Hindlimb muscle (tissue), 1 donor: ENCODE measurements around the gene ERCC5. TPM values are rescaled to one million over a fixed set of nuclear protein-coding genes. Genes with fewer than 3 reads are reported as not detected.

Experiments
- DNase-seq: peaks from one replicate; pipeline ENCODE4 v3.0.0-alpha.2; 2013
- polyA plus RNA-seq: library from polyadenylated mRNA; unstranded; fragments of 120-200 nt; gene quantifications from one replicate; pipeline ENCODE4 v1.2.1, GENCODE V29; 2013; ENCODE audit not compliant: insufficient read length

Gene ERCC5
- polyA plus RNA-seq, 1 donor = 45.5 TPM

DNA sequence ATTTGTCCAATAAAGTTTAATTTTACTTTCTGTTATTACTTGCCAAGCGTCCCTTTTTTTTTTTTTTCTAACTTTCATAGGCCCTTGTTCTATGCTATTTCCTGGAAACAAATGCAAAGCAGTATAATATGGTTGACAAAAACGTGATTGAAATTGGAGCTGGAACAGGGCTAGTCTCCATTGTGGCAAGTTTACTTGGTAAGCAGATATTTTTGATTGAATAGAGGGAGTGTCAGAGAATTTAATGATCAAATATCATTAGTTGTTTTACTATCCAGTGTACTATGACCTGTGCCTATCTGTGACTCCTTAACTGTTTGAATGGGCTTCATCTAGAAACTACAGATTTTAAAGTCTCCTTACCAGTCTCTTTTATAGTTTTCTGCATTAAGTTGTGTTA, 46.7 kb downstream of the ERCC5 start:
- no peak for DNase-seq

DNA sequence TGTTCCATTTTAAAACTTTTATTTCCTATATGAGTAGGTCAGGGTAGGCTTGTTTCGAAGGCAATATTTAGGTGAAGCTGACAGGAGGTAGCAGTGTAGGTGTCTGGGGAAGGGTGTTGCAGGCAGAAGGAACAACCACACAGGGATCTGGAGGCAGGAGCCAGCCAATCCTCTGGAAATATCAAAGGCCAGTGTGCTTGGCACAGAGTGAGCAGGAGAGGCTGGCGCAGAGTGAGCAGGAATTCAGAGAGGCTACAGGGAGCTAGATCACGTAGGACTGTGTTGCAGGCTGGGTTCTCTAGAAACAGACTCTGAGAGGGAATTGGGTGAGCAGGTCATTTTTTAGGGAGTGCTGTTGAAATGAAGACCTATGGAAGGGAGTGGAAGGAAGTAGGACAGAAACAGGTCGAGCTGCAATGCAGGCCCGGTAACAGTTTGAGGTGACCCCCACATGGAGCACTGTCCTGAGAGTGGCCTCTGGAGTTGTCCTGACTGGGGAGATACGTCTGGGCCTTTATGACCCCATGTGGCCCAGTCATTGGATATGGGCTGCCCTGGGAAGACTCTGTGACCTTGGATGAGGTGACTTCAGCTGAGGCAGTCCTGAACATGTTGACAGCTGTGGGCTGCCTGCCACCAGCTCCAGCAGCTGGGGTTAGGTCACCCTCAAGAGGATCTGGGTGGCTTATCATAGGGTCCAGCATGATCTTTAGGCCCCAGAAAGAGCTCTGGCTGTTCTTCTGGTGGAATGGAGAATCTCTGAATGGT, 51.7 kb downstream of the ERCC5 start:
- DNase-seq = no peak

DNA sequence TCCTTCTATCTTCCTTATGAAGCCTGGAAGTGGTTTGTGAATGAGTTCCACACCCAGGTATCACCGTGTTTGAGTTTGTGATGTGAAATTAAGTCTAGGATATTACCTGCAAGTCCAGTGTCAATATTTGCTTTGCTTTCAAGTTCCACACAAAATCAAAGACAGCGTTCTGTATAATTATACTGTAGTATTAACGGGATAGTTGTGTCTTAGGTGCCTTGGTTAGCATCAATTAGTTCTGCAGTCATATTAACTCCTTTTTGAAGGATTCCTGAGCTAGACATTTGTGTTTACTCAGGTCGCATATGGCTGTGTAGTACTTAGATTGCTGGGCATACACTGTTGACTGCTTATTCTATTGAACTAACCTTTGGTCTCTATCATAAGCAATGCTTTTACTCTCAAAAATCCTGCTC, 54.4 kb downstream of the ERCC5 start:
- no peak for DNase-seq

DNA sequence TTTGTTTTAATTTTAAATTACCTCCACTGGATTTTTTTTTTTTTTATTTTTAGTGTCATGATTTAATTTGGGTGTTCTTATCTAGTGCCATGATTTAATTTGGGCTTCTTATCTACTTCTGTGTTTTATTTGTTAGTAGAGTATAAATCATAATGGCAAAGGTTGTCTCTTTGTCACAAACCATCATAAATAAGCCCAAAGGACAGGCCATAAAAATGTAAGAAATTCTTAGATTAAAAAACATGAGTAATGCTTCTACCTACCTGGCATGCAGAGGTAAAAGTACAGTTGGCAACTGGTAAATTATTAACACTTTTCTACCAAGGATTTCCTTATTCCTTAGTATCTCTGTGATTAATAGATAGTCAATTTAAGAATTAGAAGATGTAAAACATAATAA, 55.2 kb downstream of the ERCC5 start:
- DNase-seq = no peak

DNA sequence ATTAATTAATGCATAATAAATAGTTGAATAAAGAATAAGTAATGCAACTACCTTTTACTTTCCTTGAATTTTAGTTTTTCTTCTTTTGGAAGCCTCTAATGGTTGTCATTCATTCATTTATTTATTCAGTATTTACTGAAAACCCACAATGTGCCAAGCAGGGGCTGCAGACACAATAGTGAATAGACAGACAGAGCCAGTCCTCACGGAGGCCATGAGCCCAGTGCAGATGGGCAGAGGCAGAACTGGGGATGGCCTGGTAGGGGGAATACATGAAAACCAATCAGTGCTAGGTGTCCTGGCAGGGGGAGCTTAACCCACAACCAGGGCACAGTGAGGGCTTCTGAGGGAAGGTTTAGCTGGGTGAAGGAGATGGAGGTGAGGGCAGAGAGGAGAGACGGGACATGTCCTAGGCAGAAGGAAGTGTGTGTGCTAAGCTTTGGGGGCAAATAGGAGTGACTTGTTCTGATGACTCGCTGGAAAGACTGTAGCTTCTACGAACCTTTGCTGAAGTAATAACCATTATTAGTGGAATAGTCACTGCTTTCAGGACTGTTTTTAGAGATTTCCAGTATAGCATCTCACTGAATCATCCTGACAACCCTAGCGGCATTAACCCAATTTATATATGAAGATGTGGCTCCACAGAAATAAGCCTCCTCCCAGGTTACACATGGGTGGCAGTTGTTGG, 55.9 kb downstream of the ERCC5 start:
- no peak for DNase-seq

DNA sequence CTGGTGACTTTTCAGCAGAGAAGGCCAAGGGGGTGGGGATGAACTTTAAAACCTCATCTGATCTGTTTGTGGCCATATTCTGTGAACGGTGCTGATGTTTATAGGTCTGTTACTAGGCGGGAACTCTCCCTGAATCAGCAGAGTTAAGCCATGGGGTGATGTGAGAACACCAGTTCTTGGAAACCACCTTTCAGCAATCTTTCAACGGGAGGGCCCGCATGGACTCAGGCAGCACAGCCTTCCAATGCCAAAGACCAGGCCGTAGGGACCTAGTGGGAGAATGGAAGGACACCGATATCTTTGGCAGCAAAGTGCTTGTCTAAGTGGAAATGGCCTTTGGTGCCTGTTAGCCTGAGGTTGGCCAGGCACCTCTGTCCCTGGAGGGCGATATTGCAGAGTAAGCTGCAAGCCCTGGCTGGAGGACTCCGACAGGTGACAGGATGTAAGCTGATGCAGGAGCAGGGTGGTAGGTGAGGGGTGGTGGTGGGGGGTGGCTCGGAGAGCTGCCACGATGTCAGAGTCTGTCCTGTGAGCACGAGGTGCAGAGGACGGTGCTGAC, 57.0 kb downstream of the ERCC5 start:
- DNase-seq = no peak

DNA sequence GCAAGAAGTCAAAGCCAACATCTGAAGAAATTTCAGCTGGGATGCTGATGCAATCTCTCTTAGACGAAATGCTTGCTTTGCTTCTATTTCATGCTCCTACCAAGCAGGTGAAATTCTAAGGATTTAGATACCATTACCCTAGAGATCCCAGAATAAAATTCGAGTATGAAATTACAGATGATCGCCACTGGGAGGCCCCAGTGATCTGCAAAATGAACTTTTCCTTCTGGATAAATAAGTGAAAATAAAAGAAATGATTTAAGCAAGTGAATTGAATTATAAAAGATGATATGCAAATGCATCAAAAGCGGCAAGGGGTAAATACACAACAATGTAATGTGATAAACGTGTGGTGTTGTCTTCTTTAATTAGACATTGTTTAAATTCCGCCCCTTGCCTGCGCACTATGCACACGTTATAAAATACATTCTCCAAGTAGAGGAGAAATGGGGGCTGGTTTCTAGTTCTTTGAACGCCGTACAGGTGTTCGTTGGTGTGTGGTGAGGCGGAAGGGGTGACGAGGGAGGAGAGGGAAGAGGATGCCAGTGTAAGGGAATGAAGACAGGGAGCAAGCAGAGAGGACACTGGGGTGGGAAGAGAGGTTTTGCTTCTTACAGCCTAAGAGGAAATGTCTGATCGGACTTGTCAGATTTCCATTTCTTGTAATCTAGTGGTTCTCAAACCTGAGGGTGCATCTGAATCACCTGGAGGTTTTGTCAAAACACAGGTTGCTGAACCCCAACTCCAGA, 58.0 kb downstream of the ERCC5 start:
- no peak for DNase-seq

DNA sequence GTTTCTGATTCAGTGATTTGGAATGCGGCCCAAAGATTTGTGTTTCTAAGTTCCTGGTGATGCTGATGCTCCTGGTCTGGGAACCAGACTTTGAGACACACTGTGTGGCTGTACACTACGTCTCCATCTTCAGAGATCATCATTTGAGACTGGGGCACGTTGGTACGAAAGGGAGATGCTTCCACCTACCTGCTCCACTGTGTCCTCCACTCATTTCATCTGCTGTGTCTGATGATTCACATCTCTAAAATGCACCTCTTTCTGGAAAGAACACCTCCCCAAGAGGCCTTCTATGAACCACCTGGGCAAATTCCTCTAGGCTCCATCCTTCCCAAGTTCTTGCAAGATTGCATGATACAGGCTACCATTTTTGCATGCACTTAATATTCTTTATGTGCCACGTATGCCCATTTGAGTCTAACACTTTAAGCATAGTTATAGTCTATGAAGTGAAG, 58.6 kb downstream of the ERCC5 start:
- no peak for DNase-seq

DNA sequence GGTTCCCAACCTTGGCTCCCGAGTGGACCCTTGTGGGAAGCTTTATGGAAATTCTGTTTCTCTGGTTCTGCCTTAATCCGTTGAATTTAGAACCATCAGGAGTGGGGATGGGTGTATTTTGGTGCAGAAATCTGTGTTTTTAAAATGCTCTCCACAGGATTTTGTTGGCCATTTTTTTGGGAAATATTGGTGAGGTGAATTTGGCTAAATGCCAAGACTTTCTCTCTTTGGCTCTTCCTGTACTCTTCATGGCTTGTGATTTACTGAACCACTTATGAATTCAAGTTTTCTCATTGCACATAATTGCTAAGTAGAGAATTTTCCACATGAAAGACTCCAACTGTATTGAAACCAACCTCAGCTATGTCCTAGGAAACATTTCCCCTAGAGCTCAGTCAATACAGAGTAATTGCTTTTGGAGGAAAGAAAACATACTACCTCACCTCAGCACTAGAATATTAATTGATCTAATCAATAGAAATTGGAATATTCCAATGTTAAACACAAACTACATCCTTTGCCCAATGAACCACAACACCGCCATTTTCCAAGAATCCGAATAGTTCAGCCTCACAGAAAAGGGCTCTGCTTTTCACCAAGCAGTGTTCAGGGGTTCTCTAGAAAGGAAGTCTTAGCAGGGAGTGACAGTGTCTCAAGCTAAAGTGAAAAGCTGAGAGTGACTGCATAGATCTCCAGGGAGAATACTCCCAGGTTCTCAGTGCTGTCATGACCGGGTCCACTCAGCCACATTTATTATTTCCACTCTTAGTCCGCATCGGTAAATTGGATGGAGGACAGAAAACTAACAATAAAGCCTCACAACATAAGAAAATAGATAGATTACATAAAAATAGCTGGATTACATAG, 60.3 kb downstream of the ERCC5 start:
- no peak for DNase-seq

DNA sequence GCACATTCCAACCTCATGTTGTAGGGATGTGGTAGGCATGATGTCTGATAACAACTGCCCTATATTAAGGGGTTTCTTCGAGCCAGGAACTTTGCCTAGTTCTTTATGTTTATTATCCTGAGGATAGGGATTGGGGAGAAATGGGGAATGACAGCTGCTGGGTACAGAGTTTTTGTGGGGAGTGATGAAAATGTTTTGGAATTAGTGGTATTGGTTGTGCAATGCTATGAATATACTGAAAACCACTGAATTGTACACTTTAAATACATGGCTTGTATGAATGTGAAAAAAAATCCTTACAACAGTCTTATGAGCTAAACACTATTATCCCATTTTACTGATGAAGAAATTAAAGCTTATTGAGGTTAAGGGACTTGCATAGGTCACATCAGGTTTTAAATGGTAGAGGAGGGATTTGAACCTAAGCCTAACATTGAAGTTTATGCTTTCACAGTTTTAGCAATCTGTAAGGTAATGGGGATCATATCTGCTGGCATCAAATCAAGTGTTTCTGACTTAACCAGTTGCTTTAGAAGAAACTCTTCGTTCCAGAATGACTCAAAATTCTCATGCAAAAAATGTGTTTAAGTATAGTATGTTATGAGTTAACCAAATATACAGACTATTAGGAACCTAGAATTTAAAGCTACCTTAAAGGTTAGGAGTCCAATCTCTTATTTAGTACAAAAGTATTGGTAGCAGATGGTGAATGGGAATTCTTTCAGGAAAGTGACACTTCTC, 61.4 kb downstream of the ERCC5 start:
- no peak for DNase-seq

DNA sequence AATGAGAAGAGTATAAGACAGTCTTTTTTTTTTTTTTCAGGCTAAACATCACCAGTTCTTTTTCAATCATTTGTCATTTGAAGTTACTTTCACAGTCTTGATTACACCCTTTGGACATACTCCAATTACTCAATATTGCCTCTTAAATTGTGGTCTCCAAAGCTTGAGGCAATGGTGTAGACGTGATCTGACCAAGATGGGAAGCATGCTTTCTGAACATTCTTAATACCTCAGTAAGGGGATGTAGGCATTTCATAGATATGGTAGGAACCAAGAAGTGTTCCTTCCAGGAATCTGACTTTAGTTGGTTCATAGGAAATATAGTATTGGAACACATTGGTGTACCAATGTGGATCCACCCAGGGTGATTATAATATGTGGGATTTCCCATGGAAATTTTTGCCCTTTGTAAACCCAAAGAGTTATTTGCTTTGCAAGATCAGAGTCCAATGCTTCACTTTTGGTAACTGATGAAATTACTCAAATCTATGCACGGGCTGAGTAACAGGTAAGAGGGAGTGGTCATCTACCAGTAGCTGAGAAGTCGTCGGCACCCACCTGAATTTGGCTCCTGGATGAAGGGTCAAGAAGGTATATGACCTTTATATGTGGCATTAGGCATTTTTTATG, 62.2 kb downstream of the ERCC5 start:
- no peak for DNase-seq

DNA sequence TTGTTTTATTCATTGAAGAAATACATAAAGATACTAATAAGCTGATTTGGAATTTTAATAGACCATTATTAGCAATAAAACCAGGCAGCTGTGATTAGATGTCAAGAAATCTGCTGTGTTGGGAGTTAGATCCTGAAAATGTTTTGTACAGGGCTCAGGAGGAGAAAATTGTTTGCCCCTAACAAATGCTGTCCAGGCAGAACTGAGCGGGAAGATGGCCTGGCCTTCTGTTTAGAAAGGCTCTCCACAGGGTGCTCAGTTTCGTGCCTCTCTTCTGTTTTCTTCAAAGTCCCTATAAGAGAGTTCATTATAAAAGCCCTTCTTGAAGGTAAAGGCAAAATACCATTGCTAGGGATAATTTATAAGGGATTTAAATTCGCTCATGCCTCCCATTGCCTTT, 64.1 kb downstream of the ERCC5 start:
- no peak for DNase-seq

DNA sequence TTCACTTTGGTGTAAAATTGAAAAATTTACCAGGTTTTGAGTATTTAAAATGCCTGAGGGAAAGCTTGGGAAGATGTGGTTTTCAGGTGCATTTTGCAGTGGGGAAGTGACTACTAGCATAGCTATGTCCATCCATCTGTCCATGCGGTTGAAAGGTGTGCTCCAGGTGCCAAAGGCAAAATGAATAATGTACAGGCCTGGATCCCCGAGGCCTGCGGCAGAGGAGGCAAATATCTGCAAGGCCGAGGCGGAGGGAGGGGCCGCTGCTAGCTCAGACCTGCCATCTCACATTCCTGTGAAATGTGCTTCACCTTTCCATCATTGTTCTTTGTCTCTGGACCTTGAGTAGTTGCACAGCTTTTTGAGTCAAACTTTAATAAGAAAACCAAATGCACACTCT, 65.5 kb downstream of the ERCC5 start:
- DNase-seq = no peak

DNA sequence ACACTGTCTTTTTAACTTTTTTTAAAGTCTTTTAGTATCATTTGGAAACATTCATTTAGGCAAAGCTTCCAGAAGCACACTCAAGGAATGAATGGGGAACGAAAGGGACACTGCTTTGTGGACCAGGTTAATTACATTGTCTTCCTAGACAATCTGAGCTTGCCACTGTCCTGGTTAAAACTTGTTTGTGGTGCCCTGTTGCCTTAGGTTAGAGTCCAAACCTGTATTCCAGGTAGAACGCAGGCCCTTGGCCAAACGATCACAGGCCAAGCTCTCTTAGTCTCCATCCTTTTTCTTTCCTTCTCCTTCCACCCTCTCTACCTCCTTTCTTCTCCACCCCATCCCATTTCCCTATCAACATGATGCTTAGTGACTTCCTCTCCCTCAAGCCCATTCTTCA, 66.8 kb downstream of the ERCC5 start:
- DNase-seq = no peak

DNA sequence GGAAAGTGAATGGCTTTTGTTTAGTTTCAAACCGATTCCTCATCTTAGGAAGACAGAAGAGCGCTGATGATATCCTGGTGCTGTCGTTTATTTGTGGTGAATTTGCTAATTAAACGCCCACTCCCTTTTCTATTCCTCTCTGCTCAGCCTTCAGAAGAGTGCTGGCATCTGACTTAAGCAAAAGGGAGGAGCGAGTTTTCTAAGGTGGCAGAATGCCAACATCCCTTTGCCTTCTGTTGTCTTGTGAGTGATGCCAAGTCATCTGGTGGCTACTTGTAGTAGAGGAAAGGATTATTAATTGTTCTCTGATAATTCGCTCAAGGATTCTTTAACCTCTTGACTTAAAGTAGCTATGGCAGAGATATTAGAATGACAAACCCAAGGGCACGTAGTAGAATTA, 68.1 kb downstream of the ERCC5 start:
- no peak for DNase-seq

DNA sequence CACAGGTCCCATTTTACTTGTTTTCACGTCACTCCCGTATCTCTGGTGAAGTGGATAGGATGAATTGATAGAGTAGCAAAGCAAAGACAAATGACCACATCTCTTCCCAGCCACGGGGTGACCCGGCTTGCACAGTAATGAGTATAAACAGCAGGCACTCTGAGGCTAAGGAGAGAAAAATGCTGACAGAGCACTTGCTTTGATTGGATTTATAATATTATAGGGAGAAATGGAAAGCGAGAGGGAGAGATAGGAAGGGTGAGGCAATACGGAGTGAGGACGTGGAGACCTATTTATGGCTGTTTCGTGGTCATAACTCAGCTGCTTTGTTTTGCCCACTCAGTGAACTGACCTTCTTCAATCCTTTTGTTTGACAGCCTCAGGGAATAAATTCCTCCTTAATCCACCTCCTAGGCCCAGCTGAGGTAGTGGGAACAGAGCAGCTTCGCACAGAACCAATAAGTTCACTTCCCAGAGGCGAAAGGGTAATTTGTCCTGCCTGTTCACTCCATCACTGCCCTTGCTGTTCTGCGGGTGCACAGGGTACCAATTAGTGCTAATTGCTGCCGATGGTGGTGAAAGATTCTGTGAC, 68.6 kb downstream of the ERCC5 start:
- no peak for DNase-seq

DNA sequence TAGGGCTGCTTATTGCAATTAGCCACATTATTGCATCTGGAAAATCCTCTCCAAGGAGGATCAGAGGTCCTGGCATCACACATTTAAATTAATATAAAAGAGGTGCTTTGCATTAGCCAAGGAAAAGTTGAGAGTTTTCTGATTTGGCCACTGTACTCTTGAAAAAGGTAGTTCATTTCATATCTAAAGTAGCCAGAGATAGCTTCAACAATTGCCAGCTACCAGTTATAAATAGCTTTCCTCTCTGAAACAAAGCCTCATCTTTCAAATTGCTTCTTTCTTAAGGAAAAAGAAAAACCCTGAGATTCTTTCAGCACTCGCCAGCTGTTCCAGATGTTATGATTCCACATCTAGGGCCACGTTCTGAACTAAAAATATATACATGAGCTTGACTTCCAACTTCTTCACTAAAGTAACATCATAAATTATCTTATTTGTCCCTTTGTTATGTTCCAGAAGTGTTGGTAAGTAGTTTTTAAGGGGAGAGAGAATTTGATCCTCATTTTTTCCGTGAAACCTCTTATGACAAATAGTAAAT, 69.6 kb downstream of the ERCC5 start:
- DNase-seq = no peak

DNA sequence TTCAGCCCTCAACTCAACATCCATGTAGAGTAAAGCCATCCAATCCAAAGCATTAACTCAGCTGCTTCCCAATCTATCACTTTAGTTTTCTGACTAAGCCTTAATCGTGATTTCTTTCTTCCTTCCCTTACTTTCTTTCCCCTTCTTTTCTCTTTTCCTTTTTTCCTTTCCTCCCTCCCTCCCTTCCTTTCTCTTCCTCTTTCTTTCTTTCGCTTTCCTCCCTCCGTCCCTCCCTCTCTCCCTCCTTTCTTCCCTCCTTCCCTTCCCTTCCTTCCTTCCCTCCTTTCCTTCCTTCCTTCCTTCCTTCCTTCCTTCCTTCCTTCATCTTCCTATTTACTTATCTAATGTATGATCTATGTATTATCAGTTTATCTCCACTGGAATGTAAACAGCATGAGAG, 71.2 kb downstream of the ERCC5 start:
- DNase-seq = no peak

DNA sequence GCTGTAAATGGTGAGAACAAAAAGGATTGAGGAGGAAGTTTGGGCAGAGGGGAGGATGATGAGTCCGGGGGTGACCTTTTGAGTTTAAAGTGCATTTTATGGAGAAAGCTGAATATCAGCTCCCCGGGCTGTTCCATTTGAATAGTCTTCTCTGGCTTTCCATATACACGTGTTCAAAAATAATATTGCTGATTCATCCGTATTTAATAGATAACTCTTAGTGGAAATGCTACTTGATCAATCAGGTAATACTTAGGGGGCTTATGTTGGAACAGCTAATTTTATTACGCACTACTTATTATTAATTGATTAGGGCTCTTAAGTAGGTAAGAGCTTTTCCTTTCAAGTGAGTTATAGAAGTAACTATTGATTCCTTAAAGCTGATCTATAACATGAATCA, 76.4 kb downstream of the ERCC5 start:
- DNase-seq = no peak
